Stimulated activated CD4-positive, alpha-beta T cell treated with anti-CD3 and anti-CD28 coated beads, Interleukin-1b, Interleukin-23, amount 100 ng/mL, for 1 hour (primary cell): ENCODE measurements around the gene PARPBP.
"Not testable (repeated sequence)": the region's sequence is repeated elsewhere in the genome, so short reads cannot be mapped to it uniquely, and the experiment has no call there.

Experiments used
- DNase-seq, 2 donors: peaks; one replicate each; pipeline ENCODE4 v3.0.0-alpha.2; 2020; ENCODE audit warnings: low read depth in 2 of 2

PARPBP gene

DNA sequence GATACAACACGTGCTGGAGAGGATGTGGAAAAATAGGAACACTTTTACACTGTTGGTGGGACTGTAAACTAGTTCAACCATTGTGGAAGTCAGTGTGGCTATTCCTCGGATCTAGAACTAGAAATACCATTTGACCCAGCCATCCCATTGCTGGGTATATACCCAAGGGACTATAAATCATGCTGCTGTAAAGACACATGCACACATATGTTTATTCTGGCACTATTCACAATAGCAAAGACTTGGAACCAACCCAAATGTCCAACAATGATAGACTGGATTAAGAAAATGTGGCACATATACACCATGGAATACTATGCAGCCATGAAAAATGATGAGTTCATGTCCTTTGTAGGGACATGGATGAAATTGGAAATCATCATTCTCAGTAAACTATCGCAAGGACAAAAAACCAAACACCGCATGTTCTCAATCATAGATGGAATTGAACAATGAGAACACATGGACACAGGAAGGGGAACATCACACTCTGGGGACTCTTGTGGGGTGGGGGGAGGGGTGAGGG, 27.1 kb downstream of the PARPBP start:
- DNase-seq: not testable (repeated sequence)

DNA sequence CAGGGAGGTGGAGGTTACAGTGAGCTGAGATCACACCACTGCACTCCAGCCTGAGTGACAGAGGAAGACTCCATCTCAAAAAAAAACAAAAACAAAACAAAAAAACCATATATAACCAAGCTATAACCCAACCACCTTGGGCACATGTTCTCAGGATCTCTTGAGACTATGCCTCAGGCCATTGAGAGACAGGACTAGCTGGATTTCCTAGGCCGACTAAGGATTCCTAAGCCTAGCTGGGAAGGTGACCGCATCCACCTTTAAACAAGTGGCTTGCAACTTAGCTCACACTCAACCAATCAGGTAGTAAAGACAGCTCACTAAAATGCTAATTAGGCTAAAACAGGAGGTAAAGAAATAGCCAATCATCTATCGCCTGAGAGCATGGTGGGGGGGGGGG, 35.2 kb downstream of the PARPBP start:
- DNase-seq: not testable (repeated sequence)

DNA sequence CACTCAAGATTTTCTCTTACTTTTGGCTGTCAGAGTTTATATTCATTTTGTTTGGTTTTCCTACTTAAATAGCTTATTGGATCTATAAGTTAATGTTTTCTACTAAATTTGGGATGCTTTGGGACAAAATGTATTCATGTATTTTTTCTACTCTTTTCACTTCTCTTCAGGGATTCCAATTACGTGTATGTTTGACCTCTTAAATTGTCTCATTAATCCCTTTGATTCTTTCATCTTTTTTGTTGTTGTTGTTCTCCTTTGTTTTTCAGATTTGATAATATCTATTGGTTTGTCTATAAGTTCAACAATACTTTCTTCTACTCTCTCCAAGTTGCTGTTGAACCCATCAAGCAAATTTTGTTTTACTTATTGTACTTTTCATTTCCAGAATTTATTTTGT, 43.4 kb downstream of the PARPBP start:
- no peak for DNase-seq

DNA sequence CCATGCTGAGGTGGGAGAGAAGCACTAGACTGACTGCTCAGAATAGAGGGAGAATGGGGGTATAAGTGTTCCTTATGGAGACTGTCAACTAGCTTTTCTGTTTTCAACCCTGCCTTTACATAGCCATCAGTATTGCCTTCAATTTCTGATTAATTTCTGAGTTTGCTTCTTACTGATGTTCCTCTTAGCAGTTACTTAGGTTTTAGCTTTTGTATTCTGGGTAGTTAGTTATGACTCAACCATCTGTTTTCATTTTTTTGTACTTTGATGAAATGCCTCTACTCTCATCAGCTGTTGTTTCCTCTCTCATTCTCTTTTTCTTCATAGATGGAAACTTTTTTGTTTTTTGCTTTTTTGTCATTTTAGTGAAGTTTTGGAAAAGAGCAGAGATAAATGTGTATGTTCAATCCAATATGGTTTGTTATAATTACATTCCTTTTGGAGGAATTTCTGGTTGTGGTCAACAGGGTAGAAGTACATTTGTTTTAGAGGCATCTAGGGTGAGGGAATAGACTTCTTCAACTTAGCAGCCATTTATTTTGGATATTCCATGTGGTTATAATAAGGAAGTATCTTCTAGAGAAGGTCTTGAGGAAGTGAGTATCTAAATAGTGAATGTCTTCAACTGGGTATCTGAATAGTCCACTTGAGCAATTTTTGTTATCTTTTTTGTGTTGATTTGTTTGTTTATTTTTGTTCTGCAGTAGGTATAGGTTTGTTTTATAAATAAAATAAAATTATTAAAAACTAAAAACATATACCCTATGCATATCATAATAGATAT, 48.0 kb downstream of the PARPBP start:
- no peak for DNase-seq

DNA sequence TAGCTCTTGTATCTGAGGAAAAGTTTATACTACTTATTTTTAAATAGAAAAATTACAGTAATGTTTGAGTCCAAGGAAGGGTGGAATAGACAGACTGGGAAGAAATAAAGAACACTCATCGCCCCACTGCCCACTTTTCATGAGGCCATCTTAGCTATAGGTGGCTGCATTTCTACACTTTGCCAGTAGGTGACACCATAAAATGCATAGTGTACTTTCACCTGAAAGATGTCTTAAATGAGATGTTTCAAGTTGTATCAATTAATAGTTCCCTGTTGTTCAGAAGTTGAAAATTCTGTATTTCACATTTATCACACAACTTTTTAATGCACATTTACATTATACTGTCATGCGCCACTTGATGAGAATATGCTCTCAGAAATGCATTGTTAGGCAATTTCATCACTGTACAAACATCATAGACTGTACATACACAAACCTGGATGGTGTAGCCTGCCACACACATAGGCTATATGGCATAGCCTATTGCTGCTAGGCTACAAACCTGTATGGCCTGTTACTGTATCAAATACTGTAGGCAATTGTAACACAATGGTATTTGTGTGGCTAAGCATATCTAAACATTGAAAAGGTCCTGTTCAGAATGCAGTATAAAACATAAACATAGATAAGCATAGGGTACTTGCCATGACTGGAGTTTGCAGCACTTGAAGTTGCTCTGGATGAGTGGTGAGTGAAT, 50.1 kb downstream of the PARPBP start:
- no peak for DNase-seq

DNA sequence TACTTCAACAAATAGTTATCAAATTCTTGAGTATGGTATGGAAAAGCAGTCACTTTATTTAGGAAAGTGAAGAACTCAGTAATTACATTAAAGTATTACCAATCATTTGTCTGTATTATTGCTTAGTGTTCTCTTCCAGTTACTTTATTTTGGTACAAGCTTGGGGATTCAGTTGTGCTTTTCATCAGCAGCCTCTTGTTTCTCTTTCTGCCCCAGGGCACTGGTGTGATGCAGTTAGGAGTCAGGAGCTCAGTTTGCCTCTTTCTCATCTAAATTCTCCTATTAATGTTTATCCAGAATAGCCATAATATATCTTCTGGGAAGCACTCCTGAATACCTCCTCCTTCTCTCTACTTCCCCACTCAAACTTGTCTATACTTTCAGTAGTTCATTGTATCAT, 52.0 kb downstream of the PARPBP start:
- no peak for DNase-seq

DNA sequence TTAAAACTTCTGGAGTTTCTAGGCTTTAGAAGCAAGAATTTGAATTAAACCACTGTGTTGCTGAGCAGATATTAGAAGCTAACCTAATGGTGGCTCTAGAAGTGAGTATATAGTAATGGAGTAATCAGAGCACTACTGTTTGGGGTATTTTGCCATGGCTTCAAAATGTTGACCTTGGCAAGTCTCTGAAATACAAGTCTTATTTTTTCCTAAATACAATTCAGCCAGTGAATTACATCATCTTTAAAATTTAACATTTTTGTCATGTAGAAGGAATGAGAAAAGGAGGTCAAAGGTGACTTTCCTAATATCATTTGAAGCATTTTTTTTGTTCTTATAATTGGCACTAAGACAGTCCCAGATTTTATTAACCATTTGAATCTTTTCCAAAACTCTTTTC, 52.5 kb downstream of the PARPBP start:
- DNase-seq: no peak

DNA sequence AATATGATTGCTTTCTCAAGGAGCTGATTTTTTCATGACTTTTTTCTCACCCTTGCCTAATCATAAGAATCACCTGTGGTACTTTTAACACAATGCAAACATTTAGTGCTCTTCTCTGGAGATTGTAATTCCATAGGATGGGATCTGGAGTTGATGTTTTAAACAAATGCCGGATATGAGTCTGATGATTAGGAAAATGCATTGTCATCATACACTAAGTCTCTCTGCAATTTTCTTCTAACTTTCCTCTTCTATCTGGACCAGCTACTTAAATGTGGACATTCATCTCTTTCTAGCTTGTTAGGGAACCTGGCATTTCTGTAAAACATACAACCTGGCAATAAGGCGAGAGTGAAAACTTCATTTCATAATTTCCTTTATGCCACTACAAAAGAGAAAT, 54.1 kb downstream of the PARPBP start:
- DNase-seq: no peak

DNA sequence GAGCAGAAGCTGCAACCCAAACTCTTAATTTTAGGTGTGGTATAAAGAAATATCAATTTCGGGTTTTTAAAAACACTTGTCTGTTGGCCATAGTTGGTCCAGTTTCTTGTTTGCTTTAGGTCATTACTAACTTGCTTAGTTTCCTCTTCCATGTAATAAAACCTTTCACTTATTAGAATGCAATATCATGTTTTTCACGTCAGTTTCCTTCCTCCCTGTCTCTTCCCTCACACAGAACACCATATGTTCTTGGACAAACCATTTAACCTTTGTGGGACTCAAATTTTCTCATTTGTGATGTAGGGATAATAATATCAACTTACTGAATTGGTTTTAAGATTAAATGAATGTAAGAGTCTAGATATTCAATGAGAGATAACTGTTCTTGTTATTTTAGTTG, 54.8 kb downstream of the PARPBP start:
- no peak for DNase-seq

DNA sequence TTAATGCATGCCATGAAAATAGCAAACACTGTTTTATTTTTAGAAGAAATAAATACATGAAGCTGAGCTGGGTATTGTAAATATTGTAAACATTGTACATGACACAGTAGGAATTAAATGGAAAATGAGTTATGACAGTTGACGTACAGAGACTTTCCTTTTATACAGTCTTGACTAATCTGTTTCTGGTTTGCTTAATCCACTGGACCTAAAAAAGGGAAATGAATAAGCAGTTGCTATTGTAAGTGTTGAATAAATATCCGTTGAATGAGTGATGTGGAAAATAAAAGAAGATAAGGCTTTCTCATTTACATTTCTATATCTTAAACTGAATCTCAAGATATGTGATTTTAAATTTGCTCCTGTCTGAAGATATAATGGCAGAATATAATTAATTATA, 62.7 kb downstream of the PARPBP start:
- DNase-seq: no peak

DNA sequence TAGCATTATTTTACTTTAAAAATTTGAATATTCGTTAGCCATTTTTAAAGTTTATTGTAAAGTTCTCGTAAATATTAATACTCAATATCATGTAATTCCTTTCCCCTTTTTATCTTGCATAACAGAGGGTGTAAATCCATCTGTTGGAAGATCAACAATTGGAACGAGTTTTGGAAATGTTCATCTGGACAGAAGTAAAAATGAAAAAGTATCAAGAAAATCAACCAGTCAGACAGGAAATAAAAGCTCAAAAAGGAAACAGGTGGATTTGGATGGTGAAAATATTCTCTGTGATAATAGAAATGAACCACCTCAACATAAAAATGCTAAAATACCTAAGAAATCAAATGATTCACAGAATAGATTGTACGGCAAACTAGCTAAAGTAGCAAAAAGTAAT, 75.8 kb downstream of the PARPBP start:
- DNase-seq: no peak

DNA sequence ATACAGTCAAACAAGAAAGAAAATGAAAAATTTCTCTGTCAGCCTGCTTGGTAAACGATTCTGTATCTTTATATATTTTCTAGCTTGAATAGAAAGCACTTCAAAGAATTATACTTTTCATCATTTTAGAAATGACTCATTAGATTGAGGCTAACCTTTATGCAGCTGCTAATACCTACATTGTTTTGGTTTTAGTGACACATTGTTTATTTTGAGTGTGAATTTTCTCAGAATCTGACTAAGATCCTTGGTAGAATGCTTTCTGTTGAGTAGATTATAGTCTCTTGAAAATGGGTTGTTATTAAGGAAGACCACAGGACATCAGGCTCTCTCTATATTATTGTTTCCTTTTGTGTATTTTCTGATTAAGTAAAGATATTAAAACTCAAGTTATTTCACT, 77.8 kb downstream of the PARPBP start, which contains the start of gene PMCH:
Gene PMCH (minus strand): TSS at position 45 of the 400 bp plus-strand sequence. CDS start 63 bp downstream, outside the sequence.
- DNase-seq: no peak

DNA sequence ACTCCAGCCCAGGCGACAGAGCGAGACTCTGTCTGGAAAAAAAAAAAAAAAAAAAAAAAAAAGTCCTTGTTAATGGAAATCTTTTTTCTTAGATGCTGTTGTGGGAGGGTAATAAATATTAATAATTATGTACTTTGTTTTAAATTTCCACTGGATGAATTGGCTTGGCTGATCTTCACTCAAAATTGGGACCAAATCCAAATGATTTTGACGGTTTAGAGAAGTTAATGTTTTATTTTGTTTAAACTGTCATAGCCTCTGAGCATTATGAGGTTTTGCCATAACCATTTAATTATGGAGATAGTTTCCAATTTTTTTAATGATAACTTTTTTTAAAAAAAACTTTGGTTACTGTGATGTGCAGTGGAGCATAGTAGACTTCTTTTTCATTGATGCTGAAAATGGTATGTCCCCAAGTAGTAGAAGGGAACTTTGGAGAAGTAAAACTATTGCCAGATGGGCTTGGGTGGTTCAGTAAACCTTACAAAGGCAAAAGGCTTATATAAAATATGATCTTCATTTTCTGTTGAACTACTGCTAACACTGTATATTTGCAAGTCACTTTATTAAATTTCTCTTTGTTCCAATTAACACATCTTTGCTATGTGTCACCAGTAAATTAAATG, 81.6 kb downstream of the PARPBP start:
- DNase-seq: no peak

DNA sequence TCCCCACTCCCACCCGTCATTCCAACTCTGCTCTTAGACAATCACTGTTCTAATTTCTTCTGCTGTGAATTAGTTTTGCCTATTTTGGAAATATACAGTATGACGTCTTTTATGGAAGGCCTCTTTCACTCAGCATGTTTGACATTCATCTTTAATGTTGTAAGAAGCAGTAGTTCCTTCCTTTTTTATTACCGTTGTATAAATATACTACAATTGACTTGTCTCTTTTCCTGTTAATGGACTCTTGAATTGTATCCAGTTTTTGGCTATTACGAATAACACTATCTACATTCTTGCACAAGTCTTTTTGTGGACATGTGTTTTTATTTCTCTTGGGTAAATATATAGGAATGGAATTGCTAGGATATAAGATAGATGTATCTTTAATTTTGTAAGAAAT, 82.6 kb downstream of the PARPBP start:
- no peak for DNase-seq

DNA sequence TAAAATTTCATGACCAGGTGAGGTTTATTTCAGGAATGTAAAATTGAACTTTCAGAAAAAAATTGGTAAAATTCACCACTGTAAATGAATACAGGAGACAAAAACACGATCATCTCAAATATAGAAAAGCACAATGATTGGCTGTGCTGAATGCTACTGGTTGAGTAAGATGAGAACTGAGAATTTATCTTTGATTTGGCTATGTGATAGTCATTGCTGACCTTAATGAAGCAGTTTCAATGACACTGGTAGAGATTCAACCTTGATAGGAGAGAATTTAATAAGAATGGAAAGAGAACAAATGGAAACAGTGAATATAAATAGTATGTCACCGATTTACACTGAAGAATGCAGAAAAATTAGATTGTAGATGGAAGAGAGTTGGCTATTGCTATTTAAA, 84.0 kb downstream of the PARPBP start:
- DNase-seq: no peak

DNA sequence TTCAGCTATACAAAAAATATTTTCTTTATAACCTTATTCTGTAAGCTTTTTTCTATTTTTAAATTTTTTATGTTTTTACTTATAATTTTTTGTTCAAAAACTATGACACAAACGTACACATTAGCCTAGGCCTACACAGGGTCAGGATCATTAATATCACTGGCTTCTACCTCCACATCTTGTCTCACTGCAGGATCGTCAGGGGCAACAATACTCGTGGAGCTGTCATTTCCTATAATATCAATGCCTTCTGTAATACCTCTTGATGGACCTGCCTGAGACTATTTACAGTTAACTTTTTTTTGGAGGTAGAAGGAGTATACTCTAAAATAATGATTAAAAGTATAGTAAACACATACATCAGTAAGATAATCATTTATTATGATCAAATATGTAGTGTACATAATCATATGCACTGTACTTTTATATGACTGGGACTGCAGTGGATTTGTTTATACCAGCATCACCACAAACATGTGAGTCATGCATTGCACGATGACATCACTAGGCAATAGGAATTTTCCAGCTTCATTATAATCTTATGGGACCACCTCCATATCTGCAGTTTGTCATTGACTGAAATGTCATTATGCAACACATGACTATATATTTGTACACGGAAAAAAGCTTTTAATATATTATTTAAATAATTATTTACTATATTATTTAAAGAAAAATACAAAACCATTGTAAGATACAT, 96.2 kb downstream of the PARPBP start:
- no peak for DNase-seq

DNA sequence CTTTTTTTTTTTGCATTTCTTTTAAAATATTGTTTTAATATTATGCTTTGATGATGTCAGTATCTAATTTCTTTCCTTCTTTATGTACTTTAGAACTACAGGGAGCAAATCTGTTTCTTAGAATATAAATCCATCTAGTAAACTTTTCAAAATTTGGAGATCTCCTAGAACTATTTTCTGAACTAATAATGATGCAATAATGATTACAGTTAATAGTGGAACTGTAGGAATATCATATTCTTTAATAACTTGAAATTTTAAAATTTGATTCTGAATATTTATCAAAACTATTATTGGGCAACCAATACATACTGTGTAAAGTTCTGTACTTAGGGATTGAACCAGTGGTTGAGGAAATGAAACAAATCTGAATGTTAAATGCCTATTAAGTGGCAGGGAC, 100.8 kb downstream of the PARPBP start:
- no peak for DNase-seq

DNA sequence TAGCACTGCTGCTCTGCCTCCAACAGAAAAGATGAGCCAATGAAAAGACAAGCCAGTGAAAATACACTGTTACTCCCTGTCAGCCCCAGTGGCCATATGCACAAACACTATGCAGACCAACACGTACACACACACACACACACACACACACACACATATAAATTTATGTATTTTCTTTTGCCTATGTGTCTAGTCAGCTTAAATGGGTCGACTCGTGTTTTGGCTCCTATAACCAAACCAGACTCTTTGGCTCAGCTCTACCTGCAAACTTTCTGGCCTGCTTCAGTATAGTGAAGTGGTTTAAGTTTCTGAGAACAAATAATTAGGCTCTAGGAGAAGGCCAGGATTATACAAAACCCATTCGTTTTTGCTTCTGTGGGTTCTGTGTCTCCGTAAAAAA, 108.0 kb downstream of the PARPBP start:
- no peak for DNase-seq

DNA sequence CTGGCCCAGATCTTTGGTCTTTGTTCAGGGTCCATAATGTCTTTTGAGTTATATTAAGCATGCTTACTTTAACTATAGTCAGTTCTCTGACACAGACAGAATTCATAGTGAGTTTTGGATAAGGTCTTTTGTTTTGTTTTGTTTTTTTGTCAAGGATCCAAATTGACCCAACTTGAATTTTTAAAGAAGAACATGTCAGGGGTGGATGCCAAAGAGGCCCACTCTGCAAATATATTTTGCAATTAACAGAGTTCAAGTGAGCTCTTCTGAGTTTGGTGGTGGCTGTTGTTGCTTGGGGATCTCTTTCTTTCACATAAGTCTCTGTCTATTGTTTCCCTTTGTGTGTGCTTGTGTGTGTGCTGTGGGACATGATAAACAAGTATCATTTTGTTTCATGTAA, 112.1 kb downstream of the PARPBP start:
- DNase-seq: no peak

DNA sequence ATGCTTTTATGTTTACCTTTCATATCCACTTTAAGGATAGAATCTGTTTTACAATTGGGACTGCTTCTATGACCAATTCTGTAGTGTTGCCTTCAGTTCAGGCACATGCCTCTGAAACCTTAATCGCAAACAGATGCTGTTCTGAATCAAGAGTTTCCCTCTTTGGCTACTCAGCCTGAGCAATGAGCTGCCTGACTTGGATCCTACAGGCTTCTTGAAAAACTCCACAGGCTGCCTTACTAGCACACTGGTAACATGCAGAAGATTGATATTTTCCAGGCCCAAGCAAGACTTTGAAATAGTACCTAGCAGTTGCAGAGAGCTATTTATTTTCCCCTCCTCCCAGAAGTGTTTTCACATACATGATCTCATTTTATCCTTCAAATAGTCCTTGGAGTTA, 112.5 kb downstream of the PARPBP start:
- no peak for DNase-seq

DNA sequence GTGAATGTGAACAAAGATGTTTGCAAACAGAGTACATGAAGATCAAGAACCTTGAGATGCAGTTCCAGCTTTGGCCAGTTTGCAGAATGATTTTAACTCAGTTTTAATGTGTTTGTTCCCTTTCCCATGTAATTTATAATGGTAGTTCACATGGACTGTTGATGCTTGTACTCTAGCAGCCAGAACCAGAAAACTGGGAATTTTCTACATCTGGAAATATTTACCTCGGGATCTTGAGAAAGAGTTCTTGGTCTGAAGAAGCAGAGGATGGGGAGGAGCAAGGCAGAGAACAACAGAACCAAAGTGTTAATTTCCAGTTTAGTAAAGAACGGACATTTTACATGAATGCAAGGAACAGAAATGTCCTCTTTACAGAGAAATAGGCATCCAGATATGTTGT, 114.6 kb downstream of the PARPBP start:
- DNase-seq: no peak

DNA sequence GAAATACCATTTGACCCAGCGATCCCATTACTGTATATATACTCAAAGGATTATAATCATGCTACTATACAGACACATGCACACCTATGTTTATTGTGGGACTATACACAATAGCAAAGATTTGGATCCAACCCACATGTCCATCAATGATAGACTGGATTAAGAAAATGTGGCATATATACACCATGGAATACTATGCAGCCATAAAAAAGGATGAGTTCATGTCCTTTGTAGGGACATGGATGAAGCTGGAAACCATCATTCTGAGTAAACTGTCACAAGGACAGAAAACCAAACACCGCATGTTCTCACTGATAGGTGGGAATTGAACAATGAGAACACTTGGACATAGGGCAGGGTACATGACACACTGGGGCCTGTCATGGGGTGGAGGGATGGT, 120.9 kb downstream of the PARPBP start:
- not testable (repeated sequence) for DNase-seq
